Tibial nerve (tissue), 3 donors: ENCODE results near the gene CHD2.

Experiments
- CTCF ChIP-seq, 5 experiments: fragments of 200-600 bp in 3 of 5; fragments of 450-650 bp in 2 of 5; sonication (generic) in 3 of 5; IDR thresholded peaks; one replicate each; pipeline ENCODE4 v1.5.1; 2016 to 2019; ENCODE audit warnings: antibody characterized with exemption in 5 of 5, mild to moderate bottlenecking in 3 of 5, moderate library complexity in 2 of 5
- POLR2A ChIP-seq, 2 donors: fragments of 450-650 bp; IDR thresholded peaks; one replicate each; pipeline ENCODE4 v1.6.1; 2017; ENCODE audit warnings: antibody characterized with exemption in 2 of 2, mild to moderate bottlenecking in 2 of 2, moderate library complexity in 2 of 2

- no peak for TF ChIP-seq POLR2A (IDR thresholded peaks at IDR 0.05)
- TF ChIP-seq CTCF (IDR thresholded peaks at IDR 0.05) = no peak
Observed at GRCh38 chr15:93065641-93066045, 165.5 kb downstream of the CHD2 start.
